GM10248 (cell line): Measurements from ENCODE around the gene WWP2.

Experiments
- CTCF ChIA-PET: fragments of 300-600 bp; sonication (Branson Sonifier 250); formaldehyde crosslinking; extraction: SDS; loops from one replicate; lab custom pipeline; 2021; ENCODE audit warnings: antibody characterized with exemption; lab: Yijun Ruan, JAX
- POLR2A ChIA-PET: fragments of 350-650 bp; sonication (Branson Sonifier 250); formaldehyde crosslinking; extraction: SDS; loops from one replicate; lab custom pipeline; 2020; ENCODE audit warnings: antibody characterized with exemption; lab: Yijun Ruan, JAX
- DNase-seq: peaks from one replicate; pipeline ENCODE4 v3.0.0; 2012; ENCODE audit errors: extremely low spot score
- TF ChIP-seq, protein P1 (sequence below): IDR thresholded peaks from 2 replicates; pipeline ENCODE4 v1.5.1; 2012; ENCODE audit warnings: mild to moderate bottlenecking, low read depth; ENCODE audit errors: extremely low read depth, missing control alignments, control extremely low read depth

Gene WWP2

DNA sequence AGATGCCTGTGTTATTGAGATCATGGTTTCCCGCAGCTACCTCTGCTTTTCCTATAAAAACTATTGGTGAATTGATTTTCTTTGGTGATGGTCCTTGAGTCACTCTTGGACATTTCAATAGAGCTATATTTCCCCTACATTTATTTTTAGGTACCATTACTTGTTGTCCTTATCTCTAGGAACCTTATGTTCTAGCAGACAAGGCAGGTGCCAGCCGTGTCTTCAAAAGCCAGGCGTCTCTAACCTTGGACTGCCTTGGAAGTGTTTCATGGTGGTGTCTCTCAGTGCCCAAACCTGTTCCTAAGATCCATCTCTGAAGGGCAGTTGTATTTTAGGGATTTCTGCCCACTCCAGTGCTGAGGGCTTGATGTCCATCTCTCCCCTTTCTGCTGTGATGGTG lies 111.7 kb downstream of the WWP2 start:
- TF ChIP-seq, protein P1, sequence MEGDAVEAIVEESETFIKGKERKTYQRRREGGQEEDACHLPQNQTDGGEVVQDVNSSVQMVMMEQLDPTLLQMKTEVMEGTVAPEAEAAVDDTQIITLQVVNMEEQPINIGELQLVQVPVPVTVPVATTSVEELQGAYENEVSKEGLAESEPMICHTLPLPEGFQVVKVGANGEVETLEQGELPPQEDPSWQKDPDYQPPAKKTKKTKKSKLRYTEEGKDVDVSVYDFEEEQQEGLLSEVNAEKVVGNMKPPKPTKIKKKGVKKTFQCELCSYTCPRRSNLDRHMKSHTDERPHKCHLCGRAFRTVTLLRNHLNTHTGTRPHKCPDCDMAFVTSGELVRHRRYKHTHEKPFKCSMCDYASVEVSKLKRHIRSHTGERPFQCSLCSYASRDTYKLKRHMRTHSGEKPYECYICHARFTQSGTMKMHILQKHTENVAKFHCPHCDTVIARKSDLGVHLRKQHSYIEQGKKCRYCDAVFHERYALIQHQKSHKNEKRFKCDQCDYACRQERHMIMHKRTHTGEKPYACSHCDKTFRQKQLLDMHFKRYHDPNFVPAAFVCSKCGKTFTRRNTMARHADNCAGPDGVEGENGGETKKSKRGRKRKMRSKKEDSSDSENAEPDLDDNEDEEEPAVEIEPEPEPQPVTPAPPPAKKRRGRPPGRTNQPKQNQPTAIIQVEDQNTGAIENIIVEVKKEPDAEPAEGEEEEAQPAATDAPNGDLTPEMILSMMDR, result no peak

DNA sequence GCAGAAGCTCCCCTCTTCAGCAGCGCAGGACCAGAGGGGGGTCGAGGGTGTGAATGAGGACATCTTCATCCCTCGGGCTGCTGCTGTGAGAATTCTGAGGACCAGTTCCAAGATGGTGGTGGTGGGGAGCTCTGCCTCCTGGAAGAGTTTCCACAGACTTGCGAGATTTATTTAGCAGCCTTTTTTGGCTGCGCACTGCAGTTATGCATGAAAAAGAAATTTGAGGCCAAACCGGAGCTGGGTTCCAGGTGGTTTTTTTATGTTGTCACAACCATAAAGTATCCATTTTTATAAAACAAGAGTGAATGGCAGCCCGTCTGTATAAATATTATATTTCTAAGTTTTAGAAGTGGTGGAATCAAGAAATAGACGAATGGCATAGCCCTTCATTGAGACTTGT lies 112.1 kb downstream of the WWP2 start:
- DNase-seq, result no peak
- TF ChIP-seq, protein P1, result no peak
- ChIA-PET POLR2A (no interaction called here), CTCF (interaction anchor here (1.5 kb wide), 2 partner anchors 9 to 11 kb away, joined by 4 to 6 read pairs; no protein-coding TSS in a partner anchor)

More for the DNA sequence above, 111.7 kb downstream of the WWP2 start:
- POLR2A ChIA-PET, result no interaction called here
- no peak for DNase-seq
- CTCF ChIA-PET, result interaction anchor here (1.1 to 1.7 kb wide), 4 partner anchors 10 to 15 kb away, joined by 3 to 6 read pairs (median 4); no protein-coding TSS in a partner anchor

DNA sequence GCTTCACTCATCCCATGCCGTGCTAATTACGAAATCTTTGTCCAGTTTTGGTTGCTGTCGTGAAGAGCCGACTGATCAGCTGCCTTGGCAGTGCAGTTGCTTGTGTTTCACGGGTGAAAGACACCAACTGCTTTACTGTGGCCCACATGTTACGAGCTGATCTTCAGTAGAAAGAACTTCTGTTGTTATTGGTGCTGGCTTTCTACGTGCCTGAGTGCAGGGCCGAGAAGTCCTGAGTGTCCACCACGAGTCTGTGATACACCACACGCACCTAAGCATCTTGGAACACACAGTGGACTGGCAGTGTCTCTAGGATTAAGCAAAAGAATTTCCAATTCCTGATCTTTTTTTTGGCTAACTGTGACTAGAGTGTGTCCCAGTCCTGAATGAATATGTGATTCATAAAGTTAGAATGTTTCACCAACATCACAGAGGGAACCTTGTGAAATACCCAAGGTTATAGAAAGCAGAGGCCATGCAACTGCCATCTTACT lies 118.6 kb downstream of the WWP2 start:
- POLR2A ChIA-PET, result no interaction called here
- TF ChIP-seq, protein P1, result no peak
- CTCF ChIA-PET, result interaction anchor here (1.0 to 3.2 kb wide), 2 partner anchors 11 to 12 kb away, joined by 3 to 10 read pairs; no protein-coding TSS in a partner anchor

DNA sequence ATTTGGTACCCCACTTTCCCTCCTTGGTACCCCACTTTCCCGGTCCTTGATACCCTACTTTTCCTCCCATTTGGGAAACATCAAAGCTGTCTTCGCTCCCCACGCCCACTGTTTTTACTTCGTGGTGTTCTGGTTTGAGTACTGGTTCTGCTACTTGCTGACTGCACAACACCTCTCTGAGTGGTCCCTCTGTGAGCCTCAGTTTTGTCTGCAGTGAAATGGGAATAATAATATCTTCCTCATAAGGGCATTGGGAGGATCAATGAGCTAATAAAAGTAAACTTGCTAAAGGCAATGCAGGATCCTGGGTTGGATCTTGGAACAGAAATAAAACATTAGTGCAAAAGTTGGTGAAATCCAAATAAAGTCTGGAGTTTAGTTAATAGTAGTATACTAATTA lies 119.0 kb downstream of the WWP2 start:
- ChIA-PET POLR2A (no interaction called here), CTCF (interaction anchor here (1.0 kb wide), 1 partner anchor 13 kb away, joined by 3 read pairs; no protein-coding TSS in a partner anchor)
- TF ChIP-seq, protein P1, result no peak
- DNase-seq, result no peak

More for the DNA sequence above, 118.6 kb downstream of the WWP2 start:
- no peak for DNase-seq

DNA sequence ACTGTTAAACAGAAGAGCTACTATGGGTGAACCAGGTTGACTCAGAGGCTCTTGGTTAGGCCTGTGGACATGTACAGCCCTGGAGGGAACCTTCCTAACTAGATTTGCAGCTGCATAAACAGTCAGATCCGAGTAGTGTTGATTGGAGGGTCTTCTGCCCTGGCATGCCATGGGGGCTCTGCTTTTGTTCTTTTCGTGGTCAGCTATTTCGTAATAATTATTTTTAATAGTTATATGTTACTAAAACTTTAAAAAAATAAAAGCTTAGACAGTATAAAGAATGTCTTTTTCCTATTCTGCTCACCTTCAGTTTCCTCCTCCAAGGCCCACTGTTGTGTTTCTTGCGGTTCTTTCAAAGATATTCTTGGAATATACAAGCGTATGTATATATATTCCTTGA lies 121.6 kb downstream of the WWP2 start:
- CTCF ChIA-PET, result interaction anchor here (1.0 to 2.0 kb wide), 4 partner anchors 10 to 46 kb away, joined by 3 to 6 read pairs (median 4); no protein-coding TSS in a partner anchor
- TF ChIP-seq, protein P1, result no peak
- POLR2A ChIA-PET, result no interaction called here

DNA sequence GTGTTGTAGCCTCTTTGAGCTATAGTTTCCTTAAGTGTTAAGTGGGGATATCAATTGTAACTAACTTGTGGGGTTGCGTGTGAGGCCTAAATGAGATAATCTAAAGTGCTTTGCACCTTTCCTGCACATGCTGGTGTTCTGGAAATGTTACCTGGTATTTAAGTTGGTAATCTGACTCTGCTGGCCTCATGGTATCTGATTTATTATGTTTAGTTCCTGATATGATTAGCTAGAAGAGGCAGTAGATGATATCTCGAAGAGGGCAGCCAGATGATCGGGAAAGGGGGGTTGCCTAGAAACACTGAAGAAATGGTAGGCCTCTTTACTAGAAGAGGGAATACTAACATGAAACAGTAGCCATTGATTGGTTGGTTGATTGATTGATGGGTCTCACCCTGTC lies 123.6 kb downstream of the WWP2 start:
- CTCF ChIA-PET, result interaction anchor here (1.2 to 2.3 kb wide), 3 partner anchors 10 to 17 kb away, joined by 3 to 8 read pairs (median 4); no protein-coding TSS in a partner anchor
- POLR2A ChIA-PET, result no interaction called here
- no peak for DNase-seq
- TF ChIP-seq, protein P1, result no peak

More for the DNA sequence above, 121.6 kb downstream of the WWP2 start:
- no peak for DNase-seq
